ENCODE data around the gene EFNA4.

- TF ChIP-seq JUND (IDR thresholded peaks at IDR 0.05): no peak
- no peak for TF ChIP-seq CEBPB (IDR thresholded peaks at IDR 0.05; ENCODE audit: low read depth)
- no peak for TF ChIP-seq EZH2phosphoT487 (IDR thresholded peaks at IDR 0.05; ENCODE audit: borderline replicate concordance)
These were observed 1.4 kb downstream of the EFNA4 start for GRCh38 chr1:155064832-155065429.
